MCF 10A (cell line): ENCODE data around the gene GALNT1. TPM values are rescaled to one million over a fixed set of nuclear protein-coding genes. Genes with fewer than 3 reads are reported as not detected.

Experiments
- BruUV-seq: library from RNA; stranded (reverse); fragments of 400-500 nt; replicated peaks from 2 replicates; lab custom pipeline; 2021; lab: Mats Ljungman, UMichigan
- CTCF ChIA-PET: fragments of 300-600 bp; sonication (Branson Sonifier 250); formaldehyde crosslinking; extraction: SDS; loops from one replicate; lab custom pipeline; 2021; ENCODE audit warnings: antibody characterized with exemption, inconsistent platforms; lab: Yijun Ruan, JAX
- POLR2A ChIA-PET: fragments of 300-600, 350-650 bp; sonication (Branson Sonifier 250); formaldehyde crosslinking; extraction: SDS; loops from one replicate; lab custom pipeline; 2020; ENCODE audit warnings: antibody characterized with exemption, inconsistent platforms; lab: Yijun Ruan, JAX
- DNase-seq: peaks from one replicate; pipeline ENCODE4 v3.0.0-alpha.2; 2018; ENCODE audit not compliant: unreplicated experiment
- H3K27ac Mint-ChIP-seq: one replicate; pipeline ENCODE4 v1.8.0; 2022; ENCODE audit warnings: mild to moderate bottlenecking, low read depth, mixed read lengths; ENCODE audit not compliant: unreplicated experiment
- H3K27me3 Mint-ChIP-seq: one replicate; pipeline ENCODE4 v1.8.0; 2022; ENCODE audit warnings: mixed read lengths; ENCODE audit not compliant: insufficient read depth, unreplicated experiment
- H3K36me3 Mint-ChIP-seq: one replicate; pipeline ENCODE4 v1.8.0; 2022; ENCODE audit warnings: mild to moderate bottlenecking, moderate library complexity, mixed read lengths; ENCODE audit not compliant: insufficient read depth, unreplicated experiment
- H3K4me1 Mint-ChIP-seq: one replicate; pipeline ENCODE4 v1.8.0; 2022; ENCODE audit warnings: mixed read lengths; ENCODE audit not compliant: insufficient read depth, unreplicated experiment
- H3K4me3 Mint-ChIP-seq: one replicate; pipeline ENCODE4 v1.8.0; 2022; ENCODE audit warnings: mild to moderate bottlenecking, moderate library complexity, mixed read lengths; ENCODE audit not compliant: unreplicated experiment
- H3K9me3 Mint-ChIP-seq: one replicate; pipeline ENCODE4 v1.8.0; 2022; ENCODE audit warnings: mixed read lengths; ENCODE audit not compliant: unreplicated experiment
- intact Hi-C: fragments of 100-400 bp; cut with micrococcal nuclease; formaldehyde crosslinking; loops from 2 replicates; pipeline ENCODE4 v1.14.1; 2022
- total RNA-seq: library from RNA; stranded (reverse); gene quantifications from 2 replicates; pipeline ENCODE4 v1.2.3, GENCODE V29; 2022
- TF ChIP-seq, protein P1 (sequence below): fragments of 200-600 bp; IDR thresholded peaks from one replicate; pipeline ENCODE4 v1.8.0; 2022; ENCODE audit warnings: antibody characterized with exemption, mild to moderate bottlenecking; ENCODE audit not compliant: unreplicated experiment

GALNT1 gene
- total RNA-seq, 1 experiment from 2014 or later, result 71.0 TPM

DNA sequence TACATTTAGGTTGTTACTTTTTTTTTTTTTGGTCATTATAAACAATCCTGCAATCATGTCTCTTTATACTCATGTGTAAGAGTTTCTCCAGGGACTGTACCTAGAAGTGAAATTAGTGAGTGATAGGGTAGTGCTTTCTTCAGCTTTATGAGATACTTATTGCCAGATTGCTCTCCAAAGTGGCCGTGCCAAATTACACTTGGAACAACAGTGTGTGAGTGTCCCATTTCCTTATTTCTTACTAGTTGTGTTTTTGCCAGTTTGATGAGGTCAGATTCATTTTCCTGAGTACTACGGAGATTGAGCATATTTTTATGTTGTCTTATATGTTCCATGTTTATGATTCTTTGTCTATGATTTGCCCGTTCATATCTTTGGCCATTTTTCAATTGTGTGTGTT, 39.2 kb downstream of the GALNT1 start:
- Mint-ChIP-seq H3K4me3 (no peak overlapping the region), H3K27ac (no peak overlapping the region)

DNA sequence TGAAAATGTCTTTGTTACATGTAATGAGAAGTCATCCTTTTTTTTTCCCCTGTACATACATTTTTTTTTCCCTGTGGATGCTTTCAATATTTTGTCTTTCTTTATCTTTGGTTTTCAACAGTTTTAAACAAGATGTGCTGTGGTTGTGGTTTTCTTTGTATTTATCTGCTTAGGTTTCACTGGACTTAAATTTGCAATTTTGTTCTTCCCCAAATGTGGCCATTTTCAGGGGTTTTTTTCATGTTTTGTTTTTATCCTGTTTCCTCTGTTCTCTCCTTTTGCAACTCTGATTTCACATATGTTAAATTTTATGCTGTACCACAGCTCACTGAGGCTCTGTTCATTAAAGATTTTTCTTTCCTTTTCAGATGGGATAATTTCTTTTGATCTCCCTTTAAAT, 41.7 kb downstream of the GALNT1 start:
- peaks cover 17% of the 10 kb centered on the region for H3K36me3 Mint-ChIP-seq
- H3K4me3 Mint-ChIP-seq, result no peak overlapping the region
- POLR2A ChIA-PET, result no interaction called here
- H3K4me1 Mint-ChIP-seq, result peaks cover 27% of the 10 kb centered on the region
- intact Hi-C loops, result no loop called here
- peaks cover 21% of the 10 kb centered on the region for H3K9me3 Mint-ChIP-seq
- CTCF ChIA-PET, result no interaction called here
- BruUV-seq, result no TSS peak
- DNase-seq, result no peak
- no peaks in the 10 kb centered on the region for H3K27me3 Mint-ChIP-seq
- H3K27ac Mint-ChIP-seq, result peak overlapping the region; percentile 19
- TF ChIP-seq, protein P1, sequence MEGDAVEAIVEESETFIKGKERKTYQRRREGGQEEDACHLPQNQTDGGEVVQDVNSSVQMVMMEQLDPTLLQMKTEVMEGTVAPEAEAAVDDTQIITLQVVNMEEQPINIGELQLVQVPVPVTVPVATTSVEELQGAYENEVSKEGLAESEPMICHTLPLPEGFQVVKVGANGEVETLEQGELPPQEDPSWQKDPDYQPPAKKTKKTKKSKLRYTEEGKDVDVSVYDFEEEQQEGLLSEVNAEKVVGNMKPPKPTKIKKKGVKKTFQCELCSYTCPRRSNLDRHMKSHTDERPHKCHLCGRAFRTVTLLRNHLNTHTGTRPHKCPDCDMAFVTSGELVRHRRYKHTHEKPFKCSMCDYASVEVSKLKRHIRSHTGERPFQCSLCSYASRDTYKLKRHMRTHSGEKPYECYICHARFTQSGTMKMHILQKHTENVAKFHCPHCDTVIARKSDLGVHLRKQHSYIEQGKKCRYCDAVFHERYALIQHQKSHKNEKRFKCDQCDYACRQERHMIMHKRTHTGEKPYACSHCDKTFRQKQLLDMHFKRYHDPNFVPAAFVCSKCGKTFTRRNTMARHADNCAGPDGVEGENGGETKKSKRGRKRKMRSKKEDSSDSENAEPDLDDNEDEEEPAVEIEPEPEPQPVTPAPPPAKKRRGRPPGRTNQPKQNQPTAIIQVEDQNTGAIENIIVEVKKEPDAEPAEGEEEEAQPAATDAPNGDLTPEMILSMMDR, result no peak

More for the DNA sequence above, 39.2 kb downstream of the GALNT1 start:
- ChIA-PET CTCF (interaction anchor here (0.6 kb wide), 1 partner anchor 408 kb away, joined by 5 read pairs; no protein-coding TSS in a partner anchor), POLR2A (interaction anchor here (1.5 kb wide), 1 partner anchor 9 kb away, joined by 4 read pairs; no protein-coding TSS in a partner anchor)
- no peaks in the 10 kb centered on the region for H3K27me3 Mint-ChIP-seq
- DNase-seq, result no peak
- TF ChIP-seq, protein P1, result no peak
- H3K9me3 Mint-ChIP-seq, result peaks cover 5% of the 10 kb centered on the region
- H3K4me1 Mint-ChIP-seq, result peaks cover 27% of the 10 kb centered on the region
- H3K36me3 Mint-ChIP-seq, result no peaks in the 10 kb centered on the region
- intact Hi-C loops, result no loop called here
- BruUV-seq, result no TSS peak

DNA sequence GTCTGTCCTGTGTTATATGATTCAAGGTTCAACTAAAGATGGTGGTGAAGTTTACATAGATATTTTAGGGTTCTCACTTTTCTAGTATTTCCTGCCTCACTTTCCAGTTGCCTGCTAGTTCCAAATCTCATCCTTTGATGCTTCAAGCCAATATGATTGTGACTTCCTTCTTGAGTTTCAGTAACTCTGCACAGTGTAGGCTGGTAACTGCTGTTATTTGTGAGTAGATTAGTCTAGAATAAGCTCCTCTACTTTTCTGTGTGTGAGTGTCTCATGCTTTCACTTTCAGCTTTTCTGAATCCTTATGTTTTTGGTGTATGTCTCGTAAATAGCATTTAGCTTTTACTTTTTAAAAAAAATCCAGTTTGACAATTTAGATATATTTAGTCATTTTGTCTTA, 42.6 kb downstream of the GALNT1 start:
- peaks cover 29% of the 10 kb centered on the region for H3K9me3 Mint-ChIP-seq
- H3K36me3 Mint-ChIP-seq, result peaks cover 21% of the 10 kb centered on the region
- ChIA-PET POLR2A (interaction anchor here (1.2 kb wide), 1 partner anchor 41 kb away, joined by 5 read pairs; no protein-coding TSS in a partner anchor), CTCF (no interaction called here)
- TF ChIP-seq, protein P1, result no peak
- H3K4me1 Mint-ChIP-seq, result peaks cover 27% of the 10 kb centered on the region
- no peak for DNase-seq
- intact Hi-C loops, result no loop called here
- no TSS peak for BruUV-seq
- no peaks in the 10 kb centered on the region for H3K27me3 Mint-ChIP-seq
- H3K27ac Mint-ChIP-seq, result peak overlapping the region; percentile 19
- no peak overlapping the region for H3K4me3 Mint-ChIP-seq

DNA sequence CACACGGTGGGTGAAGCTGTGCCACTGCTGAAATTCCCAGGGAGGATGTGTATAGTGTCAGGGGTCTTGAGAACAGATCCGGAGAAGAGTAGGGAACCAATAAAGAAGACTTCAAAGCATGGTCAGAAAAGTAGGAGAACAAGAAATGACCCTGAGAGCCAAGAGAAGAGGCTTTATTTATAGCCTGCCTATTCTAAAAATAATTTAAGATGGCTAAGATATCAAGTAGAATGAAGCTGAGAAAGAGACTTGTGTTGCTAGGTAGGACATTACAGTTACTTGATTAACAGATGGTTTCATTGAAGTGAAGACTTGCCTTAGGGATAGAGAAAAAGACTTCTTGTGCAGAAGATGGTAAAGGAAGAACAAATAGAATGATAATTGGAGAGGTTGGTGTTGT, 43.7 kb downstream of the GALNT1 start:
- Mint-ChIP-seq H3K36me3 (peaks cover 21% of the 10 kb centered on the region), H3K27me3 (no peaks in the 10 kb centered on the region), H3K27ac (no peak overlapping the region), H3K4me1 (peaks cover 20% of the 10 kb centered on the region), H3K4me3 (no peak overlapping the region), H3K9me3 (peaks cover 30% of the 10 kb centered on the region)
- ChIA-PET POLR2A (interaction anchor here (0.5 to 1.2 kb wide), 3 partner anchors 9 to 45 kb away, joined by 3 to 5 read pairs (median 3); no protein-coding TSS in a partner anchor), CTCF (no interaction called here)
- DNase-seq, result no peak
- intact Hi-C loops, result no loop called here
- TF ChIP-seq, protein P1, result no peak
- no TSS peak for BruUV-seq
